KMS-11 (cell line): ENCODE measurements around the gene DMXL2.

Experiments
- H2AFZ ChIP-seq: fragments of 200-600 bp; sonication (generic); 2 replicates; pipeline ENCODE4 v1.6.1; 2016; ENCODE audit warnings: antibody characterized with exemption, mixed run types, low read depth
- H3K27ac ChIP-seq: fragments of 200-600 bp; sonication (generic); 2 replicates; pipeline ENCODE4 v1.6.1; 2016; ENCODE audit warnings: mild to moderate bottlenecking, mixed run types
- H3K27me3 ChIP-seq: fragments of 200-600 bp; sonication (generic); 2 replicates; pipeline ENCODE4 v1.6.1; 2017; ENCODE audit warnings: mild to moderate bottlenecking, low read depth, mixed run types, moderate library complexity; ENCODE audit not compliant: insufficient read depth
- H3K36me3 ChIP-seq: fragments of 200-600 bp; sonication (generic); 2 replicates; pipeline ENCODE4 v1.6.1; 2017; ENCODE audit warnings: mild to moderate bottlenecking, mixed run types; ENCODE audit not compliant: insufficient read depth
- H3K4me1 ChIP-seq: fragments of 200-600 bp; sonication (generic); 2 replicates; pipeline ENCODE4 v1.6.1; 2016; ENCODE audit warnings: mild to moderate bottlenecking, low read depth, mixed run types; ENCODE audit not compliant: poor library complexity, severe bottlenecking
- H3K4me2 ChIP-seq: fragments of 200-600 bp; sonication (generic); 2 replicates; pipeline ENCODE4 v1.7.0; 2016; ENCODE audit warnings: mild to moderate bottlenecking, mixed run types
- H3K4me3 ChIP-seq: fragments of 200-600 bp; sonication (generic); IDR thresholded peaks from 2 replicates; pipeline ENCODE4 v1.6.1; 2017; ENCODE audit warnings: low read depth, low read length, mixed read lengths; ENCODE audit not compliant: insufficient read depth
- H3K79me2 ChIP-seq: fragments of 200-600 bp; sonication (generic); 2 replicates; pipeline ENCODE4 v1.6.1; 2016; ENCODE audit warnings: low read depth, mixed run types; ENCODE audit not compliant: insufficient read depth
- H3K9ac ChIP-seq: fragments of 200-600 bp; sonication (generic); 2 replicates; pipeline ENCODE4 v1.6.1; 2016; ENCODE audit warnings: mild to moderate bottlenecking, mixed run types
- H4K20me1 ChIP-seq: fragments of 200-600 bp; sonication (generic); 2 replicates; pipeline ENCODE4 v1.6.1; 2016; ENCODE audit warnings: mild to moderate bottlenecking, mixed run types; ENCODE audit not compliant: insufficient read depth
- CTCF ChIP-seq: fragments of 200-600 bp; sonication (generic); conservative IDR thresholded peaks from 2 replicates; pipeline ENCODE4 v1.6.1; 2017; ENCODE audit warnings: low read depth, mild to moderate bottlenecking, antibody characterized with exemption, low read length, moderate library complexity, mixed read lengths

DMXL2 gene

DNA sequence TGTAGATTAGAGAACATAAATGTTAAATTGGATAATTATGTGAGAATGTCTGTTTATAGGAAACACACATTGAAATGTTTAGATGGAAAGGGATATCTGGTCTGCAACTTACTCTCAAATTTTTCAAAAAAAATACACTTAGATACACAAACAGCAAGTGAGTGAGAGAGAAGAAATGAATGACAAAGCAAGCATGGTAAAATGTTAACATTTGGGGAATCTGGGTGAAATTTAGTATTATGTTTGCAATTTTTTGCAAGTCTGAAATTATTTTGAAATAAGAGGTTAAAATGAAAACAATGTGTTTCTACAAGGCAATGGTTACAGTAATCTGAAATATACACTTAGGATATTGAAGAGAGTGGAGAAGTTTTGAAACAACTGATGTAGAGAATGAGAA is 146.8 kb downstream of the DMXL2 start:
- Histone ChIP-seq H4K20me1 (no peaks in the 10 kb centered on the region), H3K27me3 (no peaks in the 10 kb centered on the region)

GRCh38 chr15:51470512-51470911 is 152.1 kb downstream of the DMXL2 start:
- Histone ChIP-seq H3K4me3 (no peak overlapping the region), H3K9ac (no peak overlapping the region), H3K79me2 (no peaks in the 10 kb centered on the region), H3K4me1 (peaks cover 9% of the 10 kb centered on the region), H4K20me1 (no peaks in the 10 kb centered on the region), H3K27me3 (no peaks in the 10 kb centered on the region), H2AFZ (no peak overlapping the region), H3K36me3 (no peaks in the 10 kb centered on the region; the same call in 1 of the 2 replicates), H3K27ac (no peak overlapping the region), H3K4me2 (no peak overlapping the region)
- no peak for TF ChIP-seq CTCF

More for the DNA sequence above, 146.8 kb downstream of the DMXL2 start:
- no peak overlapping the region for H3K9ac ChIP-seq
- no peak overlapping the region for H3K27ac ChIP-seq
- H2AFZ ChIP-seq: no peak overlapping the region
- H3K79me2 ChIP-seq: no peaks in the 10 kb centered on the region
- H3K4me2 ChIP-seq: no peak overlapping the region
- H3K4me3 ChIP-seq: no peak overlapping the region
- no peak for TF ChIP-seq CTCF
- H3K4me1 ChIP-seq: peaks cover 9% of the 10 kb centered on the region
- H3K36me3 ChIP-seq: no peaks in the 10 kb centered on the region; the same call in 1 of the 2 replicates

DNA sequence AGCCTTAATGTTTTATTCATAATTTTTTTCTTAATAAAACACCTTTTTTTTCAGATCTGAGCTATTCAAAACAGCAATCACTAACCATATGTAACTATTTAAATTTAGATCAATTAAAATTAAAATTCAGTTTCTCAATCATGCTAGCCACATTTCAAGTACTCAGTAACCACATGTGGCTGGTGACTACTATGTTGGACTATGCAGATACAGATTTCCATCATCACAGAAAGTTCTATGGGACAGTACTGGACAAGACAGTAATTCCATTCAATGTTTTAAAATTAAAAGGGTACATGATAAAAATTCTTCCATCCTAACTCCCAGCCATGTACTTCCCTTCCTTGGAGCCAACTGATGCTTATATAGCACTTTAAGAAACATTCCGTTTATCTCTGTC is 161.8 kb downstream of the DMXL2 start:
- Histone ChIP-seq H3K4me3 (no peak overlapping the region), H3K79me2 (no peaks in the 10 kb centered on the region), H3K27ac (no peak overlapping the region), H2AFZ (no peak overlapping the region), H3K4me2 (no peak overlapping the region), H4K20me1 (no peaks in the 10 kb centered on the region), H3K36me3 (no peaks in the 10 kb centered on the region), H3K9ac (no peak overlapping the region), H3K4me1 (no peaks in the 10 kb centered on the region), H3K27me3 (no peaks in the 10 kb centered on the region)
- TF ChIP-seq CTCF: no peak

GRCh38 chr15:51450001-51450400 is 172.6 kb downstream of the DMXL2 start:
- H3K4me2 ChIP-seq: no peak overlapping the region
- no peaks in the 10 kb centered on the region for H3K36me3 ChIP-seq
- no peaks in the 10 kb centered on the region for H4K20me1 ChIP-seq
- H3K4me1 ChIP-seq: peaks cover 38% of the 10 kb centered on the region
- no peak for TF ChIP-seq CTCF
- H3K27me3 ChIP-seq: peaks cover 3% of the 10 kb centered on the region; the same call in 1 of the 2 replicates
- H3K27ac ChIP-seq: no peak overlapping the region
- no peak overlapping the region for H2AFZ ChIP-seq
- H3K4me3 ChIP-seq: no peak overlapping the region
- no peaks in the 10 kb centered on the region for H3K79me2 ChIP-seq
- H3K9ac ChIP-seq: no peak overlapping the region
